Skeletal muscle satellite cell (primary cell): ENCODE results near the gene ALG8.
A peak's percentile ranks its signal among the peaks of the same experiment; 100 is the strongest.
"Not testable (repeated sequence)": the region's sequence is repeated elsewhere in the genome, so short reads cannot be mapped to it uniquely, and the experiment has no call there.

Experiments used
- H3K27me3 ChIP-seq: 2 replicates; pipeline ENCODE4 v1.7.0; 2013; ENCODE audit warnings: low read length; ENCODE audit not compliant: control insufficient read depth, insufficient read depth
- H3K36me3 ChIP-seq: 2 replicates; pipeline ENCODE4 v1.7.0; 2013; ENCODE audit warnings: mild to moderate bottlenecking, control low read depth, low read length; ENCODE audit not compliant: insufficient read depth
- H3K4me1 ChIP-seq: 2 replicates; pipeline ENCODE4 v1.7.0; 2013; ENCODE audit warnings: low read length; ENCODE audit not compliant: control insufficient read depth, insufficient read depth
- H3K4me2 ChIP-seq: 2 replicates; pipeline ENCODE4 v1.7.0; 2013; ENCODE audit warnings: mild to moderate bottlenecking, low read length
- H3K4me3 ChIP-seq: 2 replicates; pipeline ENCODE4 v1.7.0; 2013; ENCODE audit warnings: low read length
- H3K9ac ChIP-seq: 2 replicates; pipeline ENCODE4 v1.7.0; 2013; ENCODE audit warnings: mild to moderate bottlenecking, low read depth, low read length, moderate library complexity
- H3K9me3 ChIP-seq: replicated peaks from 2 replicates; pipeline ENCODE4 v1.7.0; 2013; ENCODE audit warnings: mild to moderate bottlenecking, control low read depth, low read length

The ALG8 gene

GRCh38 chr11:78094250-78094649 lies 45.2 kb downstream of the ALG8 start:
- H3K4me3 ChIP-seq: no peak overlapping the region
- H3K9ac ChIP-seq: no peak overlapping the region
- no peak overlapping the region for H3K4me2 ChIP-seq
- H3K4me1 ChIP-seq: no peaks in the 10 kb centered on the region
- no peaks in the 10 kb centered on the region for H3K9me3 ChIP-seq
- H3K36me3 ChIP-seq: peaks cover 15% of the 10 kb centered on the region
- H3K27me3 ChIP-seq: no peaks in the 10 kb centered on the region

- not testable (repeated sequence) for H3K9me3 ChIP-seq, H3K9ac ChIP-seq, H3K4me3 ChIP-seq, H3K4me2 ChIP-seq, H3K4me1 ChIP-seq, H3K36me3 ChIP-seq, H3K27me3 ChIP-seq
These were observed 52.8 kb downstream of the ALG8 start for GRCh38 chr11:78086521-78087074.

- Histone ChIP-seq H3K9ac (no peak overlapping the region), H3K4me3 (no peak overlapping the region), H3K27me3 (no peaks in the 10 kb centered on the region), H3K4me1 (peaks cover 2% of the 10 kb centered on the region), H3K36me3 (no peaks in the 10 kb centered on the region), H3K4me2 (no peak overlapping the region), H3K9me3 (no peaks in the 10 kb centered on the region)
These were observed 53.5 kb downstream of the ALG8 start for GRCh38 chr11:78085972-78086371.

GRCh38 chr11:78084506-78084905 lies 54.9 kb downstream of the ALG8 start:
- not testable (repeated sequence) for H3K4me2 ChIP-seq, H3K9ac ChIP-seq, H3K36me3 ChIP-seq, H3K27me3 ChIP-seq, H3K4me3 ChIP-seq, H3K9me3 ChIP-seq
- peaks cover 13% of the 10 kb centered on the region for H3K4me1 ChIP-seq

- H3K4me3 ChIP-seq: no peak overlapping the region
- no peak overlapping the region for H3K4me2 ChIP-seq
- peaks cover 18% of the 10 kb centered on the region for H3K4me1 ChIP-seq
- H3K9ac ChIP-seq: no peak overlapping the region
- no peaks in the 10 kb centered on the region for H3K9me3 ChIP-seq
- H3K27me3 ChIP-seq: no peaks in the 10 kb centered on the region
- no peaks in the 10 kb centered on the region for H3K36me3 ChIP-seq
These were observed 56.4 kb downstream of the ALG8 start for GRCh38 chr11:78083021-78083420.

- no peak overlapping the region for H3K9ac ChIP-seq
- H3K4me1 ChIP-seq: peaks cover 27% of the 10 kb centered on the region
- H3K4me3 ChIP-seq: no peak overlapping the region
- peaks cover 6% of the 10 kb centered on the region for H3K36me3 ChIP-seq
- H3K9me3 ChIP-seq: no peaks in the 10 kb centered on the region
- no peaks in the 10 kb centered on the region for H3K27me3 ChIP-seq
- no peak overlapping the region for H3K4me2 ChIP-seq
These were observed 57.3 kb downstream of the ALG8 start for GRCh38 chr11:78082146-78082545.

- Histone ChIP-seq H3K4me3 (no peak overlapping the region), H3K9ac (no peak overlapping the region), H3K36me3 (peaks cover 6% of the 10 kb centered on the region), H3K4me2 (no peak overlapping the region), H3K4me1 (peaks cover 33% of the 10 kb centered on the region), H3K27me3 (no peaks in the 10 kb centered on the region), H3K9me3 (no peaks in the 10 kb centered on the region)
These were observed 57.8 kb downstream of the ALG8 start for GRCh38 chr11:78081583-78081982.

- no peak overlapping the region for H3K4me3 ChIP-seq
- no peak overlapping the region for H3K4me2 ChIP-seq
- H3K36me3 ChIP-seq: peaks cover 6% of the 10 kb centered on the region
- H3K9ac ChIP-seq: no peak overlapping the region
- H3K4me1 ChIP-seq: peaks cover 35% of the 10 kb centered on the region
- H3K9me3 ChIP-seq: no peaks in the 10 kb centered on the region
- no peaks in the 10 kb centered on the region for H3K27me3 ChIP-seq
These were observed 58.5 kb downstream of the ALG8 start for GRCh38 chr11:78080818-78081495.

- peaks cover 35% of the 10 kb centered on the region for H3K4me1 ChIP-seq
- peak overlapping the region; percentile 95 for H3K9ac ChIP-seq
These were observed 59.2 kb downstream of the ALG8 start for GRCh38 chr11:78080084-78080817.

GRCh38 chr11:78079232-78080083 lies 60.0 kb downstream of the ALG8 start, which contains the start of gene NDUFC2:
Gene NDUFC2, minus strand, starts transcription at chr11:78079862. Its CDS starts 118 bp downstream, at chr11:78079744.
- peak within 1 kb of the TSS; percentile 85 for H3K4me2 ChIP-seq
- peaks cover 6% of the 10 kb centered on the region for H3K36me3 ChIP-seq
- no peaks in the 10 kb centered on the region for H3K27me3 ChIP-seq
- H3K4me1 ChIP-seq: peaks cover 35% of the 10 kb centered on the region
- peak within 1 kb of the TSS; percentile 95 for H3K9ac ChIP-seq
- H3K9me3 ChIP-seq: no peaks in the 10 kb centered on the region
- H3K4me3 ChIP-seq: peak within 1 kb of the TSS; percentile 91

More at GRCh38 chr11:78080084-78080817, 59.2 kb downstream of the ALG8 start:
- Histone ChIP-seq H3K4me2 (peak overlapping the region; percentile 85), H3K4me3 (peak overlapping the region; percentile 91), H3K9me3 (no peaks in the 10 kb centered on the region), H3K27me3 (no peaks in the 10 kb centered on the region), H3K36me3 (peaks cover 6% of the 10 kb centered on the region)
